Neural cell (in vitro differentiated cells): ENCODE results near the gene LRRC57. TPM values are rescaled to one million over a fixed set of nuclear protein-coding genes. Genes with fewer than 3 reads are reported as not detected.

ENCODE experiments used
- H2AFZ ChIP-seq: fragments of 200-600, 300-800 bp; sonication (generic), shearing (Covaris generic); 2 replicates; pipeline ENCODE4 v1.6.0; 2014; ENCODE audit warnings: low read depth, mild to moderate bottlenecking, antibody characterized with exemption, low read length, moderate library complexity
- H3F3A ChIP-seq: fragments of 200-600 bp; shearing (Covaris generic); 2 replicates; pipeline ENCODE4 v1.6.1; 2016; ENCODE audit warnings: mild to moderate bottlenecking, moderate library complexity, mixed read lengths, antibody characterized with exemption, low read length; ENCODE audit not compliant: insufficient read depth, poor library complexity, severe bottlenecking
- H3K27ac ChIP-seq: fragments of 200-600, 300-800 bp; sonication (generic), shearing (Covaris generic); 2 replicates; pipeline ENCODE4 v1.5.1; 2014; ENCODE audit warnings: mild to moderate bottlenecking, low read length, moderate library complexity
- H3K27me3 ChIP-seq: fragments of 300-800, 200-600 bp; sonication (generic), shearing (Covaris generic); 2 replicates; pipeline ENCODE4 v1.6.0; 2014; ENCODE audit warnings: mild to moderate bottlenecking, low read depth, low read length, moderate library complexity; ENCODE audit not compliant: insufficient read depth
- H3K36me3 ChIP-seq: fragments of 300-800, 200-600 bp; sonication (generic), shearing (Covaris generic); 2 replicates; pipeline ENCODE4 v1.5.1; 2014; ENCODE audit warnings: mild to moderate bottlenecking, antibody characterized with exemption, low read length, moderate library complexity; ENCODE audit not compliant: insufficient read depth
- H3K4me2 ChIP-seq: fragments of 300-800, 200-600 bp; sonication (generic), shearing (Covaris generic); 2 replicates; pipeline ENCODE4 v1.6.0; 2014; ENCODE audit warnings: mild to moderate bottlenecking, low read length
- H3K4me3 ChIP-seq: fragments of 300-800, 200-600 bp; sonication (generic), shearing (Covaris generic); 2 replicates; pipeline ENCODE4 v1.5.1; 2014; ENCODE audit warnings: mild to moderate bottlenecking, low read length, moderate library complexity
- H3K79me2 ChIP-seq: fragments of 200-600 bp; shearing (Covaris generic); replicated peaks from 2 replicates; pipeline ENCODE4 v1.6.0; 2014; ENCODE audit warnings: mild to moderate bottlenecking, low read length, moderate library complexity; ENCODE audit not compliant: insufficient read depth
- H3K9ac ChIP-seq: fragments of 300-800, 200-600 bp; sonication (generic), shearing (Covaris generic); 2 replicates; pipeline ENCODE4 v1.6.1; 2016; ENCODE audit warnings: mild to moderate bottlenecking, low read length, mixed read lengths
- H3K9me2 ChIP-seq: fragments of 200-600 bp; shearing (Covaris generic); 2 replicates; pipeline ENCODE4 v1.6.1; 2016; ENCODE audit warnings: mild to moderate bottlenecking, low read length, mixed read lengths; ENCODE audit not compliant: insufficient read depth
- H3K9me3 ChIP-seq: fragments of 200-600, 300-800 bp; sonication (generic), shearing (Covaris generic); 2 replicates; pipeline ENCODE4 v1.6.1; 2016; ENCODE audit warnings: mild to moderate bottlenecking, mixed run types, low read length, moderate library complexity, mixed read lengths
- H4K20me1 ChIP-seq: fragments of 200-600 bp; shearing (Covaris generic); 2 replicates; pipeline ENCODE4 v1.6.1; 2016; ENCODE audit warnings: mild to moderate bottlenecking, mixed run types; ENCODE audit not compliant: insufficient read depth
- CTCF ChIP-seq: fragments of 450-650 bp; IDR thresholded peaks from 2 replicates; pipeline ENCODE4 v1.5.1; 2014; ENCODE audit warnings: antibody characterized with exemption, mild to moderate bottlenecking, moderate library complexity; ENCODE audit not compliant: poor library complexity, severe bottlenecking
- EP300 ChIP-seq: fragments of 450-650 bp; conservative IDR thresholded peaks from 2 replicates; pipeline ENCODE4 v1.6.1; 2014; ENCODE audit warnings: antibody characterized with exemption, mild to moderate bottlenecking, moderate library complexity; ENCODE audit not compliant: poor library complexity, severe bottlenecking
- EZH2 ChIP-seq: fragments of 200-600, 300-800 bp; shearing (Covaris generic), sonication (generic); IDR thresholded peaks from 2 replicates; pipeline ENCODE4 v1.6.1; 2014; ENCODE audit warnings: antibody characterized with exemption, low read length, borderline replicate concordance, mild to moderate bottlenecking; ENCODE audit not compliant: insufficient read depth, poor library complexity, severe bottlenecking
- MXI1 ChIP-seq: fragments of 450-650 bp; conservative IDR thresholded peaks from 2 replicates; pipeline ENCODE4 v1.6.1; 2014; ENCODE audit warnings: antibody characterized with exemption, mild to moderate bottlenecking; ENCODE audit not compliant: poor library complexity, severe bottlenecking
- POLR2AphosphoS5 ChIP-seq: IDR thresholded peaks from 2 replicates; pipeline ENCODE4 v1.6.1; 2012
- RAD21 ChIP-seq: fragments of 450-650 bp; conservative IDR thresholded peaks from 2 replicates; pipeline ENCODE4 v1.6.1; 2014; ENCODE audit warnings: antibody characterized with exemption, mild to moderate bottlenecking, moderate library complexity
- REST ChIP-seq: IDR thresholded peaks from 2 replicates; pipeline ENCODE4 v1.6.1; 2012; ENCODE audit warnings: borderline replicate concordance
- SMC3 ChIP-seq: fragments of 450-650 bp; conservative IDR thresholded peaks from 2 replicates; pipeline ENCODE4 v1.6.1; 2014; ENCODE audit warnings: antibody characterized with exemption, mild to moderate bottlenecking, moderate library complexity; ENCODE audit not compliant: poor library complexity
- TAF1 ChIP-seq: IDR thresholded peaks from 2 replicates; pipeline ENCODE4 v1.6.1; 2012; ENCODE audit warnings: low read depth
- polyA plus RNA-seq: library from polyadenylated mRNA; depleted of rRNA; stranded (reverse); fragments of >200 nt; gene quantifications from 2 replicates; pipeline ENCODE4 v1.2.3, GENCODE V29; 2014

Gene LRRC57
- polyA plus RNA-seq, 1 donor from 2014 or later: 8.4 TPM

- H3F3A ChIP-seq: no peaks in the 10 kb centered on the region
- no peaks in the 10 kb centered on the region for H3K36me3 ChIP-seq
- H3K27ac ChIP-seq: no peak overlapping the region
- no peak overlapping the region for H2AFZ ChIP-seq
- H3K4me2 ChIP-seq: no peak overlapping the region
- no peaks in the 10 kb centered on the region for H3K9me3 ChIP-seq
- H3K4me3 ChIP-seq: no peak overlapping the region
- TF ChIP-seq MXI1 (no peak), RAD21 (no peak), CTCF (no peak), TAF1 (no peak), EP300 (no peak), SMC3 (no peak), EZH2 (no peak), POLR2AphosphoS5 (no peak), REST (no peak)
- H3K9ac ChIP-seq: no peak overlapping the region
- no peaks in the 10 kb centered on the region for H3K27me3 ChIP-seq
- H3K9me2 ChIP-seq: no peaks in the 10 kb centered on the region
- no peaks in the 10 kb centered on the region for H4K20me1 ChIP-seq
- no peaks in the 10 kb centered on the region for H3K79me2 ChIP-seq
These were observed 30.5 kb upstream of the LRRC57 start for GRCh38 chr15:42578984-42579537.

- Histone ChIP-seq H3K9me2 (no peaks in the 10 kb centered on the region), H3K27me3 (no peaks in the 10 kb centered on the region), H3K36me3 (no peaks in the 10 kb centered on the region), H3K27ac (no peak overlapping the region), H3K79me2 (no peaks in the 10 kb centered on the region), H3F3A (no peaks in the 10 kb centered on the region), H3K4me3 (no peak overlapping the region), H3K9ac (no peak overlapping the region), H2AFZ (no peak overlapping the region), H4K20me1 (no peaks in the 10 kb centered on the region), H3K9me3 (no peaks in the 10 kb centered on the region), H3K4me2 (no peak overlapping the region)
- no peak for TF ChIP-seq CTCF
These were observed 29.0 kb upstream of the LRRC57 start for GRCh38 chr15:42577514-42578031.
